ENCODE results near the gene ZDHHC14.
"Not testable (repeated sequence)": the region's sequence is repeated elsewhere in the genome, so short reads cannot be mapped to it uniquely, and the experiment has no call there.

The ZDHHC14 gene

GRCh38 chr6:157464653-157465535, 83.9 kb downstream of the ZDHHC14 start:
- no peak for DNase-seq (ENCODE audit: low read depth, low spot score)

- DNase-seq (ENCODE audit: low read depth, low spot score) = no peak
Observed at GRCh38 chr6:157466342-157466648, 85.3 kb downstream of the ZDHHC14 start.

GRCh38 chr6:157467339-157467738, 86.3 kb downstream of the ZDHHC14 start:
- DNase-seq (ENCODE audit: low read depth, low spot score) = not testable (repeated sequence)

GRCh38 chr6:157468054-157468453, 87.1 kb downstream of the ZDHHC14 start:
- no peak for DNase-seq (ENCODE audit: low read depth, low spot score)

GRCh38 chr6:157468574-157468973, 87.6 kb downstream of the ZDHHC14 start:
- DNase-seq (ENCODE audit: low read depth, low spot score) = no peak

- no peak for DNase-seq (ENCODE audit: low read depth, low spot score)
Observed at GRCh38 chr6:157469378-157469777, 88.4 kb downstream of the ZDHHC14 start.

- DNase-seq (ENCODE audit: low read depth, low spot score) = no peak
Observed at GRCh38 chr6:157471077-157471686, 90.2 kb downstream of the ZDHHC14 start.

GRCh38 chr6:157471895-157472686, 91.1 kb downstream of the ZDHHC14 start:
- DNase-seq (ENCODE audit: low read depth, low spot score) = no peak

- DNase-seq (ENCODE audit: low read depth, low spot score) = no peak
Observed at GRCh38 chr6:157476797-157477196, 95.8 kb downstream of the ZDHHC14 start.

GRCh38 chr6:157478926-157479325, 97.9 kb downstream of the ZDHHC14 start:
- no peak for DNase-seq (ENCODE audit: low read depth, low spot score)

- DNase-seq (ENCODE audit: low read depth, low spot score) = no peak
Observed at GRCh38 chr6:157479464-157480303, 98.7 kb downstream of the ZDHHC14 start.

- DNase-seq (ENCODE audit: low read depth, low spot score) = no peak
Observed at GRCh38 chr6:157481189-157481864, 100.3 kb downstream of the ZDHHC14 start.

GRCh38 chr6:157481865-157482249, 100.9 kb downstream of the ZDHHC14 start:
- DNase-seq (ENCODE audit: low read depth, low spot score) = no peak

GRCh38 chr6:157483770-157484169, 102.8 kb downstream of the ZDHHC14 start:
- DNase-seq (ENCODE audit: low read depth, low spot score) = no peak

- DNase-seq (ENCODE audit: low read depth, low spot score) = no peak
Observed at GRCh38 chr6:157484181-157484580, 103.2 kb downstream of the ZDHHC14 start.

- no peak for DNase-seq (ENCODE audit: low read depth, low spot score)
Observed at GRCh38 chr6:157486572-157486971, 105.6 kb downstream of the ZDHHC14 start.

- DNase-seq (ENCODE audit: low read depth, low spot score) = no peak
Observed at GRCh38 chr6:157487110-157487773, 106.3 kb downstream of the ZDHHC14 start.

GRCh38 chr6:157488058-157488457, 107.1 kb downstream of the ZDHHC14 start:
- no peak for DNase-seq (ENCODE audit: low read depth, low spot score)

GRCh38 chr6:157488716-157489118, 107.7 kb downstream of the ZDHHC14 start:
- DNase-seq (ENCODE audit: low read depth, low spot score) = no peak

GRCh38 chr6:157490611-157491269, 109.8 kb downstream of the ZDHHC14 start:
- no peak for DNase-seq (ENCODE audit: low read depth, low spot score)

Measured in brain pericyte (primary cell).